Heart right ventricle (tissue), 16 donors: ENCODE results near the gene DLGAP1. TPM values are rescaled to one million over a fixed set of nuclear protein-coding genes. Genes with fewer than 3 reads are reported as not detected.

ENCODE experiments used
- ATAC-seq, 8 donors: fragments of 200-7000 bp; cut with Tn5 transposase; one replicate each; pipeline ENCODE4 v1.9.1; 2020; ENCODE audit warnings: mild to moderate bottlenecking in 8 of 8, moderate library complexity in 8 of 8, moderate number of reproducible peaks in 1 of 8
- DNase-seq, 2 donors: peaks; one replicate each; pipeline ENCODE4 v3.0.0-alpha.2; 2020
- H3K27ac ChIP-seq, 10 donors: fragments of 200-600 bp; sonication (generic) in 2 of 10; one replicate each; pipeline versions ENCODE4 v1.5.0 to v1.8.0; 2020 to 2022; ENCODE audit warnings: mild to moderate bottlenecking in 3 of 10
- H3K27me3 ChIP-seq, 7 donors: fragments of 200-600 bp; one replicate each; pipeline ENCODE4 v1.8.0; 2021 to 2022; ENCODE audit warnings: mild to moderate bottlenecking in 2 of 7
- H3K36me3 ChIP-seq, 9 donors: fragments of 200-600 bp; sonication (generic) in 1 of 9; one replicate each; pipeline versions ENCODE4 v1.5.0 to v1.8.0; 2020 to 2022; ENCODE audit warnings: mild to moderate bottlenecking in 2 of 9
- H3K4me1 ChIP-seq, 9 donors: fragments of 200-600 bp; sonication (generic) in 1 of 9; one replicate each; pipeline versions ENCODE4 v1.5.0 to v1.8.0; 2020 to 2022; ENCODE audit warnings: mild to moderate bottlenecking in 4 of 9
- H3K4me3 ChIP-seq, 10 donors: fragments of 200-600 bp; sonication (generic) in 2 of 10; one replicate each; pipeline versions ENCODE4 v1.5.0 to v1.8.0; 2020 to 2022; ENCODE audit warnings: mild to moderate bottlenecking in 7 of 10, moderate library complexity in 2 of 10
- H3K9me3 ChIP-seq, 11 donors: fragments of 200-600 bp in 10 of 11; sonication (generic) in 2 of 11; one replicate each; pipeline versions ENCODE4 v1.5.0 to v1.8.0; 2013 to 2022; ENCODE audit warnings: mild to moderate bottlenecking in 2 of 11, control low read depth in 1 of 11, moderate library complexity in 1 of 11
- CTCF ChIP-seq, 9 donors: fragments of 200-600 bp; sonication (generic) in 2 of 9; IDR thresholded peaks; one replicate each; pipeline versions ENCODE4 v1.5.0 to v1.8.0; 2021 to 2022; ENCODE audit warnings: antibody characterized with exemption in 9 of 9, mild to moderate bottlenecking in 5 of 9, moderate library complexity in 1 of 9
- WGBS, 2 donors: extraction: QIAGEN DNeasy Blood & Tissue Kit; methylation state at CpG; one replicate each; pipeline ENCODE4 v1.1.7; 2013; ENCODE audit warnings: inconsistent platforms in 1 of 2; 5-methylcytosine and 5-hydroxymethylcytosine counted together
- intact Hi-C, 10 donors: fragments of 100-400 bp; cut with DNase I; formaldehyde crosslinking; loops; one replicate each; pipeline versions ENCODE4 v1.11.1 to v1.14.2; 2022
- polyA plus RNA-seq, 2 donors: library from polyadenylated mRNA; stranded (reverse); fragments of 200-250 nt; gene quantifications; one replicate each; pipeline ENCODE4 v1.2.3, GENCODE V29; 2013
- total RNA-seq, 10 donors: library from RNA; stranded (reverse); fragmentation: NEBNext Ultra II Directional in 3 of 10; extraction: Animal tissue kit (Norgen Biotek cat#: 25700) in 3 of 10; gene quantifications; one replicate each; pipeline versions ENCODE4 v1.2.1 to v1.2.4, GENCODE V29; 2021 to 2023
- donor health status: Arrhythmogenic right ventricular cardiomyopathy.
- donor health status: ischemic (EF 13 %, LVEDD 7.1; RV severe dilation, severe dysfunction).
- donor health status: healthy with polysubstance abuse.
- donor health status: DM: no; HTN: yes; CAD: no.
- donor health status: DM: no; HTN: no; CAD: no.
- donor health status: ischemic (EF 25% LVEDD 6.9; RV normal size, moderate dysfunction).
- donor health status: ischemic (EF 25% LVEDD 5.7; RV mildly dilated, moderate dysfunction).
- donor health status: healthy.
- donor health status: DM: yes; HTN: yes; CAD: no.
- donor health status: Ischemic cardiomyopathy.
- donor health status: ischemic (EF 35%, LVEDD 5.7; RV mildly dilated, moderate dysfunction).
- donor health status: nonischemic (EF 11% LVEDD 7.7; RV severe dilation, severe dysfunction).
- donor health status: DM: yes; HTN: yes; CAD: no.
- donor health status: PGD.
- donor health status: ischemic (EF 29% LVEDD 5.4; RV normal size, mild dysfunction).
- donor health status: nonischemic (EF 23%, LVEDD 6.1; RV moderate dilation, normal function).

The DLGAP1 gene
- total and polyA plus RNA-seq, 12 donors = 0.07 to 7.2 (median 1.0) TPM; not detected in 2

- 84 to 91% methylated on average over 7 of the region's 7 CpGs for WGBS, 2 donors
- Histone ChIP-seq H3K9me3 (peaks cover 0 to 4% (median 0%) of the 10 kb centered on the region in 11 donors), H3K27me3 (no peaks in the 10 kb centered on the region), H3K27ac (no peak overlapping the region), H3K4me3 (no peak overlapping the region), H3K4me1 (no peaks in the 10 kb centered on the region), H3K36me3 (no peaks in the 10 kb centered on the region)
- ATAC-seq (no peak), DNase-seq (no peak)
- TF ChIP-seq CTCF (IDR thresholded peaks at IDR 0.05) = no peak
- intact Hi-C loops = no loop called here
Measured at GRCh38 chr18:4207383-4207985, 247.6 kb downstream of the DLGAP1 start.

- H3K27me3 ChIP-seq = no peaks in the 10 kb centered on the region
- intact Hi-C loops = no loop called here
- H3K4me1 ChIP-seq = no peaks in the 10 kb centered on the region
- TF ChIP-seq CTCF (IDR thresholded peaks at IDR 0.05) = no peak
- WGBS, 2 donors = 56 to 73% methylated on average over 1 of the region's 1 CpG
- no peak overlapping the region for H3K27ac ChIP-seq
- ATAC-seq (no peak), DNase-seq (no peak)
- peaks cover 0 to 4% (median 0%) of the 10 kb centered on the region in 11 donors for H3K9me3 ChIP-seq
- H3K36me3 ChIP-seq = no peaks in the 10 kb centered on the region
- H3K4me3 ChIP-seq = no peak overlapping the region
Measured at GRCh38 chr18:4204438-4204720, 250.7 kb downstream of the DLGAP1 start.

- Histone ChIP-seq H3K36me3 (no peaks in the 10 kb centered on the region), H3K27me3 (no peaks in the 10 kb centered on the region), H3K27ac (no peak overlapping the region), H3K4me1 (no peaks in the 10 kb centered on the region), H3K4me3 (no peak overlapping the region), H3K9me3 (peaks cover 0 to under 1% (median 0%) of the 10 kb centered on the region in 11 donors)
- intact Hi-C loops = no loop called here
- TF ChIP-seq CTCF (IDR thresholded peaks at IDR 0.05) = no peak
- no peak for DNase-seq
- WGBS, 2 donors = 72 to 76% methylated on average over 5 of the region's 5 CpGs
- ATAC-seq = no peak
Measured at GRCh38 chr18:4203568-4204437, 251.3 kb downstream of the DLGAP1 start.

GRCh38 chr18:4200399-4200798 is 254.7 kb downstream of the DLGAP1 start:
- Histone ChIP-seq H3K27me3 (no peaks in the 10 kb centered on the region), H3K4me1 (no peaks in the 10 kb centered on the region), H3K4me3 (no peak overlapping the region), H3K9me3 (no peaks in the 10 kb centered on the region), H3K36me3 (no peaks in the 10 kb centered on the region), H3K27ac (no peak overlapping the region)
- intact Hi-C loops = no loop called here
- TF ChIP-seq CTCF (IDR thresholded peaks at IDR 0.05) = no peak
- DNase-seq (no peak), ATAC-seq (no peak)
